ENCODE data around the gene RTP4.
"Not testable (repeated sequence)": the region's sequence is repeated elsewhere in the genome, so short reads cannot be mapped to it uniquely, and the experiment has no call there.

Gene RTP4

GRCh38 chr3:187396661-187397060, 28.5 kb downstream of the RTP4 start:
- TF ChIP-seq CTCF (IDR thresholded peaks at IDR 0.05; ENCODE audit: extremely low read depth, missing control alignments) = no peak
- DNase-seq (ENCODE audit: low spot score) = no peak

- no peak for DNase-seq (ENCODE audit: low spot score)
- TF ChIP-seq CTCF (IDR thresholded peaks at IDR 0.05; ENCODE audit: extremely low read depth, missing control alignments) = no peak
Observed at GRCh38 chr3:187398955-187399354, 30.8 kb downstream of the RTP4 start.

- TF ChIP-seq CTCF (IDR thresholded peaks at IDR 0.05; ENCODE audit: extremely low read depth, missing control alignments) = no peak
- DNase-seq (ENCODE audit: low spot score) = no peak
Observed at GRCh38 chr3:187400756-187401155, 32.6 kb downstream of the RTP4 start.

- TF ChIP-seq CTCF (IDR thresholded peaks at IDR 0.05; ENCODE audit: extremely low read depth, missing control alignments) = no peak
- no peak for DNase-seq (ENCODE audit: low spot score)
Observed at GRCh38 chr3:187401856-187402255, 33.7 kb downstream of the RTP4 start.

GRCh38 chr3:187403768-187404288, 35.6 kb downstream of the RTP4 start:
- no peak for DNase-seq (ENCODE audit: low spot score)
- TF ChIP-seq CTCF (IDR thresholded peaks at IDR 0.05; ENCODE audit: extremely low read depth, missing control alignments) = no peak

- TF ChIP-seq CTCF (IDR thresholded peaks at IDR 0.05; ENCODE audit: extremely low read depth, missing control alignments) = no peak
- DNase-seq (ENCODE audit: low spot score) = no peak
Observed at GRCh38 chr3:187406927-187407326, 38.7 kb downstream of the RTP4 start.

- not testable (repeated sequence) for DNase-seq (ENCODE audit: low spot score)
Observed at GRCh38 chr3:187411991-187412781, 44.0 kb downstream of the RTP4 start.
